Bronchial epithelial cell (primary cell): ENCODE measurements around the gene PTPRT. TPM values are rescaled to one million over a fixed set of nuclear protein-coding genes. Genes with fewer than 3 reads are reported as not detected.

ENCODE experiments used
- DNase-seq: peaks from one replicate; pipeline ENCODE4 v3.0.0-alpha.2; 2010; ENCODE audit warnings: low read depth
- FAIRE-seq: peaks from 2 replicates; lab custom pipeline; 2011; peaks lifted over from hg19 to GRCh38; lab: Jason Lieb, UNC
- H3K27me3 ChIP-seq: 2 replicates; pipeline ENCODE4 v1.5.1; 2011; ENCODE audit warnings: low read length; ENCODE audit not compliant: control insufficient read depth, insufficient read depth
- H3K36me3 ChIP-seq: 2 replicates; pipeline ENCODE4 v1.5.1; 2011; ENCODE audit warnings: low read length; ENCODE audit not compliant: control insufficient read depth, insufficient read depth
- H3K4me3 ChIP-seq: 2 replicates; pipeline ENCODE4 v1.5.1; 2011; ENCODE audit warnings: mild to moderate bottlenecking, low read depth, low read length, control low read depth
- CTCF ChIP-seq: IDR thresholded peaks from 2 replicates; pipeline ENCODE4 v1.5.1; 2011; ENCODE audit warnings: mild to moderate bottlenecking, moderate library complexity, low read length, control low read depth, inconsistent platforms; ENCODE audit not compliant: insufficient read depth, severe bottlenecking
- total RNA-seq: library from RNA; depleted of rRNA; stranded (reverse); fragments of >200 nt; gene quantifications from 2 replicates; pipeline ENCODE4 v1.2.1, GENCODE V29; 2014

Gene PTPRT
- total RNA-seq, 1 donor from 2014 or later = not detected

- DNase-seq = no peak
- H3K4me3 ChIP-seq = no peak overlapping the region
- H3K27me3 ChIP-seq = no peaks in the 10 kb centered on the region
- TF ChIP-seq CTCF = no peak
- FAIRE-seq = peak; percentile 87
- H3K36me3 ChIP-seq = no peaks in the 10 kb centered on the region
Observed at GRCh38 chr20:42611423-42611822, 578.3 kb downstream of the PTPRT start.

- no peak for TF ChIP-seq CTCF
- FAIRE-seq (no peak), DNase-seq (no peak)
- H3K36me3 ChIP-seq = no peaks in the 10 kb centered on the region
- H3K4me3 ChIP-seq = no peak overlapping the region
- no peaks in the 10 kb centered on the region for H3K27me3 ChIP-seq
Observed at GRCh38 chr20:42610070-42610469, 579.6 kb downstream of the PTPRT start.

DNA sequence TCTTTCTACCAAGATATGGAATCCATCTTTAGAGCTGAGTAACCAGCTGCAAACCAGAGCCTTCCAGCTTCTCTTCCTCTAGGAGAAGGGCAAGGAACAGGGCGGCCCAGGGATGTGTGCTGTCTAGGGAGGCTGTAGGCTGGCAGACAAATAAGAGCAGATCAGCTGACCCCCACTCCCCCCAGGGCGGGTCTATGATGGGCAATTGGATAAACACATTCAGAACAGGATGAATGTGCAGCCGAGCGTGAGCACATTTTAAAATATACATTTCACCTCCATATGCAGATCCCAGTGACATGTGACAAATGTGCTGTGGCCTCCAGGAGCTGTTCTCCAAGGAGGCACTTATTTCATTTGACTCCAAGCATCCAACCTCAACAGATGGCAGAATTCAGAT lies 580.1 kb downstream of the PTPRT start:
- no peak for DNase-seq
- H3K36me3 ChIP-seq = no peaks in the 10 kb centered on the region
- H3K4me3 ChIP-seq = no peak overlapping the region
- H3K27me3 ChIP-seq = no peaks in the 10 kb centered on the region
- FAIRE-seq = no peak
- TF ChIP-seq CTCF = no peak

- FAIRE-seq (no peak), DNase-seq (peak; percentile 7)
- no peak for TF ChIP-seq CTCF
- Histone ChIP-seq H3K27me3 (no peaks in the 10 kb centered on the region), H3K4me3 (no peak overlapping the region), H3K36me3 (no peaks in the 10 kb centered on the region)
Observed at GRCh38 chr20:42604998-42605956, 584.4 kb downstream of the PTPRT start.

DNA sequence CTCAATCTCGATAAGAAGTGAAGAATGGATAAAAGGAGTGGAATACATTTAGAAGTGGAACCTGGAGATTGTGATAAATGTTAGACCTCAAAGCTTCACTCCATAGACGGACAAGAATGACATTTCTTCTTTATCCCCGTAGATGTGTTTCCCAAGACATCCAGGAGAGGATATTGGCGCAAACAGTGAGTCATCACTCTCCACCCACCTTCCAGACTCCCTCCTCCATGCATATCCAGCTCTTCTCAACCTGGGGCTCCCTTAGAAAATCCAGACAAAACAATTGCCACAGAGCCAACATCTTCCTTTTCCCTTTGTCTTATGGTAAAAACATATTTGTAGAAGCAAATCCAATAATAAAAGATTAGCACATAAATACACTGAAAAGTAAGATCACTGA lies 586.1 kb downstream of the PTPRT start:
- H3K27me3 ChIP-seq = no peaks in the 10 kb centered on the region
- H3K36me3 ChIP-seq = no peaks in the 10 kb centered on the region
- DNase-seq (no peak), FAIRE-seq (no peak)
- TF ChIP-seq CTCF = no peak
- H3K4me3 ChIP-seq = no peak overlapping the region
